GM18507 (cell line): ENCODE data around the gene ATP8A2.

ENCODE experiments used
- DNase-seq: peaks from one replicate; pipeline ENCODE4 v3.0.0; 2011; ENCODE audit warnings: low read depth; ENCODE audit not compliant: insufficient read length; ENCODE audit errors: extremely low spot score
- FAIRE-seq: peaks from 2 replicates; lab custom pipeline; 2011; peaks lifted over from hg19 to GRCh38; lab: Jason Lieb, UNC

The ATP8A2 gene

DNA sequence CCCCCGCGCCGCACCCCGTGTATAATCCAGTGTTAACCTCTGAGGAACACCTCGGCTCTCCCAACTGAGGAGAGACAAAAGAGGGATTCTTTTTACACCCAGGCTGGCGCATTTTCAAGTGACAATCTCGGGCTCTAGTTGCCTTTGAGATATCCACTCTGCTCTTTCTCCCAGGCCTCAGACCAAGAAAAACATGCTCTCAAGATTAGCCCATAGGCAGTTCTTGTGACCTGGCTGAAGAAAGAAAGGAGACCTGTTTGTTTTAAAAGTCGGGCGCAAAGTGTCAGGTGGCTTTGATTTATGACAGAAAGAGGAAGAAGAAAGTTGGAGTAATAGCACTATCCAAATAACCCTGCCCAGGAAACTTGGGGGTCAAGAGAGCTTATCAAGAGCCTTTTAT lies 652.8 kb downstream of the ATP8A2 start:
- no peak for DNase-seq
- FAIRE-seq = no peak

DNA sequence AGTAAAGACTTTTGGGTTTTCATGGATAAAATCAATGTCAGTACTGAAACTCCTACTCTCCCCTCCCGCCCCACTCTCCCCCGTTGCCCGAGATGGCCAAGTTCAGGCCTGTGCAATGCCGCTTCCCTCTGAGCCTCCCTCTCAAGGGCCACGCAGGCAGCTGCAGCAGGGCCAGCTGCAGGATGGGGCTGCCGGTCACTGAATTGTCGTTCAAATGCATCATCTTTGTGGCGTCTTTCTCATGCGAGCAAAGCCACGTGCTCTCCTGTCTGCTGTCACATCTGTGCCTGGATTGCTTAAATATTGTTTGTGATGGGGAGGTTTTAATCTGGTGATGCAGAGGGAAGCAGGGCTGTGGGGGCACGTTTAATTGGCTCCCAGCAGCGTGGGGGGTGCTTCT lies 653.4 kb downstream of the ATP8A2 start:
- no peak for DNase-seq
- no peak for FAIRE-seq

DNA sequence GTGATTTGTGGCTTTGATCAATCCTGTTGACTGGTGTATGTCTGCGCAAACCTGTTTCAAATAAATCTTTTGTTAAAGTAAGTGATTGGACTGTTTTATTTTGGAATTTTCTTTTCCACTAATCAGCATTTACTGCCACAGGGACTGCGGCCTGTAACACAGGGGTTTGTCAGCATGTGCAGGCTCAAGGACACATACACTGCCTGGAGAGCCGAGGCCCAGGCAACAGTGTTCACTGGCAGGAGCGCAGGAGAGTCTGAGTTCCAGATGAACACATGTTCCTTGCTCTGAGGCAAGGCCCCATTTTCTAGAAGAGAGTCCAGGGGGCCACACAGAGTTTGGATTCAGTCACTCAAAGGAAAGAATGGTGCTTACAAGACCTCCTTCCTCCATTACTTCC lies 654.0 kb downstream of the ATP8A2 start:
- no peak for FAIRE-seq
- no peak for DNase-seq

DNA sequence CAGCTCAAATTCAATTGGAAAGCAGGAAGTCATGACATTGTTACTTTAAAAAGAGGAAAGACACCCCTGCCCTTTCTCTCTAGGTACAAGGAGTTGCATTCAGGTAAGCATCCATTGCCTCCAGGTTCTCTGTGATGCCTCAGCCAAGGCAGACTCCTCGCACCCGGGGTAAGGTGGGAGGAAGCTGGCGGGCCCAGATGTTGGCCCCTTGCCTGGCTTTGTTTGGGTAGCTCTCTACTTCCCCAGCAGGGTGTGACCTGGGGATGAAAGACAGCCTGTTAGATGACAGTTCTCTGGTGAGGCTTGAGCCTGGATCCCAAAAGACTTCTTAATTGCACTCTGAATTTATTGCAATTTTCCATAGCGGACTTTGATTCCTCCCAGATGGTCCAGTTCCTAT lies 654.4 kb downstream of the ATP8A2 start:
- DNase-seq = no peak
- no peak for FAIRE-seq

DNA sequence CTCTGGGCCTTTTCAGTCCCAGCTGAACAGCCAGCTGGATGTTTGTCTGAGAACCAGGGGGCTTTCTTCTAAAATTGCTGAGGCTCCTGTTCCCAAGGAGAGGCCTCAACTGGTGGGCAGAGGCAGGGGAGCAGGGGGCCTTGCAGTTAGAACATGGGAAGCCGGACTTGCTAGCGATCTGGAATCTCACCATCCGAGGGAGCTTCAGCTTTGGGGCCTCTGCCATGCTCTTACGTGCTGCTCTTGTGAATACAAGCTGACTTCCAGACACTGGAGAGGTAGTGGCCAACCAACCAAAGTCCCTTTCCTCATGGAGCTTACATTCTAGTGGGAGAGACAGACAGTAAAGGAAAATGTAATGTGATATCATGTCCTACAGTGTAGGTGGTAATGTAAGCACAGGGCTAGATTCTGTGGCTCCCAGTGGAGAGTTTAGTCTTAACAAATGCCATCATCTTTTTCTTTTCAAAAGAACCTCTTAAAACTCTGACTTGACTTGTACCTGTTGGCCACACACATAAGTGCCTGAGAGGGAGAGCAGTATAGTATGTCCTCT lies 657.9 kb downstream of the ATP8A2 start:
- DNase-seq = no peak
- FAIRE-seq = no peak

DNA sequence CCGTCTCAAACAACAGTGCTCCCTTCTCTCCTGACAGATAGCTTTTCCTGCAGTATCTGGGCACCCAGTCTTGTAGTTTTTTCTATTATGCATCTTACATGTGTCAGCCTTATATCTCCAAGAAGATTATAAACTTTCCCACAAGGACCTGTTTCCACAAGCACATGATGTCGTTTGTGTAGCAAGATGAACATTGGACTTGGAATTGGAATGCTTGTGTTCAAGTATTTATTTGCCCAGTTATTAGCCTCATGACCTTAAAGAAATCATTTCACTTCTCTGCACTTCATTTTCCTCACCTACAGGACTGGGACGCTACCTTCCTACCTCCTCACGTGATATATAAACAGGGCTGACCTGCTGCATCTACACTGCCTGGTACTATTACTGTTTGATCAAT lies 658.6 kb downstream of the ATP8A2 start:
- DNase-seq = no peak
- no peak for FAIRE-seq

DNA sequence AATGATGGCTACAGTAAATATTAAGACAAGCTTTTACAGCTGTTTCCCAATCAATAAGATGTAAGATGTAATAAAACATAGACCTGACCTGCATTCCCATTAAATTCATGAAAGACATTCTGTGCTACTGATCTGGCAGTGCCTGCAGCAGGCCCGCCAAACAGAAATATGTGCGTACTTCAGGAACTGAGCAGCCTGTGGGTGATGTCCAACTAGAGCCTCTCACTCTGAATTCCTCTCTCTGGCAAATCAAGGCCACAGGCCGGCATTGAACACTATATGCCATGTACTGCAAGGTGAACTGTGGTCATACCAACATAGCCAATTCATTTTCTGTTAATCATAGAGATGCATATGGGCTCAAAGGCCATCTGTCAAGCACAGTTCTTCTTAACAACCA lies 662.2 kb downstream of the ATP8A2 start:
- DNase-seq (no peak), FAIRE-seq (no peak)

DNA sequence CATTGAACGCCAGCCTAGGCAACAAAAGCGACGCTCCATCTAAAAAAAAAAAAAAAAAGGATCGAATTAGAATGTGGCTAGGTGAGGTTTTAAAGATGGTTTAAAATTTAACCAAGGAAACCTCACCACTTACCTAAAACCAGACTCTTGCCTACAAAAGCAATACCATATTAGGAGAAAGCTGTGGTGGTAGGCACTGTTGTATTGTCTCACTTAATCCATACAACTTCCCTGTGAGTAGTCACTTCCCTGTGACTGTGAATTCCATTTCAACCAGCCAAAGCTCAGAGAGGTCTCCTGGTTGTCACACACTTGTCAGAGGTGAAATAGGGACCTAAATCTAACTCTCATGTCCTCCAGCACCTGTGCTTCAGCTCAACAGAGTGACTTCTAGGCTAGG lies 664.6 kb downstream of the ATP8A2 start:
- DNase-seq (no peak), FAIRE-seq (no peak)

DNA sequence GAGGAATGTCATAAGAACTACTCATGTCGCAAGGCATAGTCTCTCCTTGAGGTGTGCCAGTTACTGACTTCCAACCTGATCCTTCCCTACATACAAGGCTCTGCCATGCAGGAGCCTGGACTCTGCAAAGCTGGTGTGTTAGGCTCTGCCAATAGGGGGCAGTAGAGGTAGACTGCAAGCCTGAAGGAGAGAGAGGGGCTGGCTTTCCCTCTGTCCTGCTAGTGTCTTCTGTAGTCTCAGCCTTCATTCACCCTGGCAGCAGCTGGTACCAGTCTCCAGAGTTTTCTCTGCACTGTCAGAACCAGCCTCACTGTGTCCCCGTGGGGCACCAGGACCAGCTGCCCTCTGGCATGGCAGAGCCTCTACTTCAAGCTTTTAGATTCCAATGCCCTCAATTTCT lies 665.5 kb downstream of the ATP8A2 start:
- FAIRE-seq (no peak), DNase-seq (no peak)

DNA sequence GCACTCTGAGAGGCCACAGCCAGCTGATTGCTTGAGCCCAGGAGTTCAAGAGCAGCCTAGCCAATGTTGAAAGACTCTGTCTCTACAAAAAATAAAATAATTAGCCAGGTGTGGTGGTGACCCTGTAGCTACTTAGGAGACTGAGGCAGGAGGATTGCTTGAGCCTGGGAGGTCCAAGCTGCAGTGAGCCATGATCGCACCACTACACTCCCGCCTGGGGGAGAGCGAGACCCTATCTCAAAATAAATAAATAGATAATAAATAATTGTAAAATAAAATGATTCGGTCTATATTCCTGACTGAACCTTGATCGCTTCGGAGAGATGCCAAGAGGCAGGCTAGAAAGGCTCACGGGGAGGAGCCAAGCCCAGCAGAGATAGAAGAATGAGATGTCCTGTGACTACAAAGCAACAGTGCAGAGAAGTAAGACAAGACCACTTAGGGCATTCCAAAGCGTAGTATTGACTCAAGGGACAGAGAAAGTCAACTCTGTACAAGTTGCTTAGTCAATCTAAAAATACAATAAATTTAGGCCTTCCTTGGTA lies 667.2 kb downstream of the ATP8A2 start:
- no peak for FAIRE-seq
- DNase-seq = no peak

DNA sequence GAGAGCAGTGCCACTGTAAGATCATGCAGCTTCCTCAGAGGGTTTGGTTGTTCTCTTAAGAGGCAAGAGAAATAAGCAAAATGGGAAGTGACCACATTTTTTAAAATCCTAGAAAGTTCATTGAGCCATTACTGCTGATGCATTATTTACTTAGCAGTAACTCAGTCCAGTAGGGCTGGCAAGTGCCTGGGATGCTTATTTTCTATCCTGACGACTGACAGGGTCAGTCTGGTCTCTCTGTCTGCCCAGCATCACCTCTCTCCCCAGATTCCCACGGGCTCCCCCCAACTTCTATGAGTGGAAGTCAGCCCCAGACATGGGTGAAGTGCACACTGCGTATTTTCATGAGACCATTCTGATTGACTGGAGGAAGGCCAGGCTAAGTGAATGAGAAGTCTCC lies 669.7 kb downstream of the ATP8A2 start:
- DNase-seq (no peak), FAIRE-seq (no peak)

DNA sequence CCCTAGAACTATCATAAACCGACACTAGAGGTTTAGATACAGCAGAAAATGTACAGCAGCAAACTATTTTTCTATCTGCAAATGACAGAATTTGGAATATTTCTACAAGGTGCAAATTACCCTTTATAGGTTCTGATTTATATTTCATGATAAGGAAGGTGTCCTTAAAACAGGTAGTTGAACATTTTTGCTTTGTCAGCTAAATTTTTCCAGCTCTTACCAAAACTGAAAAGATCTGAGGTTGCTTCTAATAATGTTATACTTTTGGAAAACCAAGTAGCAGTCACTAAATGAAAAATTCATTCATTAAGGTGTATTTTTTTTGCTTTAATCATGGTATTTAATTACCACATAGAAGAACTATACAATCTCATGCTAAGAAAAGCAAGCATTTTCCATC lies 671.0 kb downstream of the ATP8A2 start:
- no peak for FAIRE-seq
- no peak for DNase-seq

DNA sequence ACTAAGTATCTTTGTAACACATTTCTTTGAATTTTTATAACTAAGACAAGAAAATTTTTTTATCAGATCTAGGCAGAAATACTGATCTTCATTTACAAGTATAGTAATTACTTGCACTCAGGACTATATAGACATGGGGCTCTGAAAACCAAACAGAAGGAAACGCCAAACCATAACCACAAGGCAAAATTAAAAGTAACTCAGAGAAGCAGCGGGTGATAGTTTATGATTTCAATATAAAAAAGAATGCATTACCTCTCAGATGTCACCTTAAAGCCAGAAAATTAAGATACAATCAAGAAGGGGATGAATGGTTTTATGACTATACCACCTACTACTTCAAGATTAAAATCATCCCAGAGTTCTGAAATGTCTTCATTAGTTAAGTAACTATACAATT lies 673.4 kb downstream of the ATP8A2 start:
- no peak for DNase-seq
- no peak for FAIRE-seq

DNA sequence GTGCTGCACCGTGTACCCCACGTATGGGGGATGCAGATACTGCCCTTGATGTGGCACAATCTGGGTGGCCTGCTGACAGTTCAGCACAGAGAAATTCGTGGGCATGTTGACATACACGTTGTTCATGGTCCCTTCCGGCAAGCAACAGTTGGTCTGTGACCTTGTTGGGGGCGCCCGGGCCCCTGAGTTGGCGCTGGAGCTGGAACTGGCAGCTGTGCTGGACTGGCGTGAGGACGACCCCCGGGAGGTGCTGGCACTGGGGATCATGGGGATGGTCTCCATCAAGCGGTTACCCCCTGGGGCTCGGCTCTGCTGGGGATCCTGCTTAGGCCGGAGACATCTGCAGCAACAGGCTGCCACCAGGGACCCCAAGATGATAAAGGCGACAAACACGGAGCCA lies 674.9 kb downstream of the ATP8A2 start:
- DNase-seq (no peak), FAIRE-seq (no peak)

DNA sequence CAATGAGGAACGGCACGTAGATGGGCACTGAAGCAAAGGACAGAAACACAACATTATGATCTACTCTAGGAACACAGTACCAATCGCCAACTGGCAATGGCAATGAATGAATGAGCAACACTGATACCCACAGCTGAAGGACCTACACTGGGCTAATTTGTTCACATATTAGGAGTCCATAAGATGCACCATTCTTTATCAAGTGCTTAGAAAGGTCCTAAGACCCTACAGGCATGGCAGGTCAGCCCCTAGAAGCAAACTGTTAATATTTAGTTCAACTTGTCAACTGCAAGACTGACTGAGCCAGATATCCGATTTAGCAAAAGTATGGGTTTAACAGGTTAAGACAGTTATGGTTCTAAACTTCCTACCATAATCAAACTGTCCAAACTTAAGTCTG lies 675.3 kb downstream of the ATP8A2 start:
- DNase-seq (no peak), FAIRE-seq (no peak)

DNA sequence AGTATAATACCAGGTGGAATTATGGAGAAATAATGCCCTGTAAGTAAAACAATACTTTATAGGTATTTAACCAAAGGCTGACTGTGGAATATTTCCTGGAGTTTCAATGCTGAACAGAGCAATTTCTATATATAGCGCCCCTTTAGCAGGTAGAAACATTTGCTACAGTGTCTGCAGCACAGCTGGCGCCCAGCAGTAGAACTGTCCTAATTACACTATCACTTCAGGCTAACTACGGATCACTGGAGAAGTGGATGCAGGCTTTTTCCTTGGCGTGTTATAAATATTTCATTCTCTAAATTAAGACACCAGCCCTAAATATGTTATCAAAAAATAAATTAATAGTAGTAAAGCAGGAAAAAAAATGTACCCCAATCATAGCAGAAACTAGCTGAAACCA lies 677.0 kb downstream of the ATP8A2 start:
- DNase-seq = no peak
- no peak for FAIRE-seq

DNA sequence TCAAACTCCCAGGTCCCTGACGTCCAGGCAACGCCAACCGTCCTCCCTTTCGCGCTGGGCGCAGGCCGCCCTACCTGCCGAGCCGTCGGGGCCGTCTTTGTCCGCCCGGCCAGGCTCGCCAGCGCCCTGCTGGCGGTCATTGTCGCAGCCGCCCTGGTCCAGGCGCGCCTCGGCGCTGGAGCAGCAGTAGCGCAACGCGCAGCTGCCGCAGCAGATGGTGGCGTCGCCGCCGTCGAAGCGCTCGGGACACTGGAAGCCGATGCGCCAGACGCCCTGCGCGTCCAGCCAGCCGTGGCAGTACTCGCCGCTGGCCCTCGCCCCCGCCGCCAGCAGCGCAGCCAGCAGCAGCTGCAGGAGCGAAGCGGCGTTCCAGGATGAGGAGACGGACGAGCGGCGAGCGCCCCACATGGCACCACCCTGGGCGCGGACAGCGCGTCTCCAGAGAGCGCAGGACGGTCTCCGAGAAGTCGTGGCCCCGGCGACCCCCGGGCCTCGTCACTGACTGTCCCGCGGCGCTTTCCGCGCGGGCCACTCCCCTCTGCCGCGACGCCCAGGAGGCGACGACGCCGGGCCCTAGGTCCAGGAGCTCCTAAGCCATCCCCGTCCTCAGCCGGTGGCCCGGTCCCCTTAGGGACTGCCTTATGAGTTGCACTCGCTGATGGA lies 678.9 kb downstream of the ATP8A2 start:
- FAIRE-seq (no peak), DNase-seq (no peak)

DNA sequence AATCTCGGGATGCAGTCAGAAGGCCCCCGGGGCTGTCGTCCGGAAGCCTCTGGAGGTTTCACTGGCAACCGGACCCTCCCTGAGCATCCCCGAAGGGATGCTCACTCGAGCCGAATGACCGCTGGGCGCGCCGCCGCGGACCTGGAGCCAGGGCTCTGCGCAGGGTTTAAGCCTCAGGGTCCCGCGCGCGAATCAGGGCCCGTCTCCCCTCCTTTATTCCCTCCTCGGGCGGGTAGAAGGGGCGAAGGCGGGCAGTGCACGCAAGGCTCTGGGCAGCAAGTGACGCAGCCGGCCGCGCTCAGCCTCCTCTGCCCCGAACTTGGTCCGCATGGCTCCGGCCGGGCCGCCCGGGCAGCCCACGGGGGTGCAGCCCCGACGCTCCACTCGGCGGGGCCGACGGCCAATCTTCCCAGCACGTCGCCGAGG lies 679.5 kb downstream of the ATP8A2 start:
- no peak for DNase-seq
- no peak for FAIRE-seq

DNA sequence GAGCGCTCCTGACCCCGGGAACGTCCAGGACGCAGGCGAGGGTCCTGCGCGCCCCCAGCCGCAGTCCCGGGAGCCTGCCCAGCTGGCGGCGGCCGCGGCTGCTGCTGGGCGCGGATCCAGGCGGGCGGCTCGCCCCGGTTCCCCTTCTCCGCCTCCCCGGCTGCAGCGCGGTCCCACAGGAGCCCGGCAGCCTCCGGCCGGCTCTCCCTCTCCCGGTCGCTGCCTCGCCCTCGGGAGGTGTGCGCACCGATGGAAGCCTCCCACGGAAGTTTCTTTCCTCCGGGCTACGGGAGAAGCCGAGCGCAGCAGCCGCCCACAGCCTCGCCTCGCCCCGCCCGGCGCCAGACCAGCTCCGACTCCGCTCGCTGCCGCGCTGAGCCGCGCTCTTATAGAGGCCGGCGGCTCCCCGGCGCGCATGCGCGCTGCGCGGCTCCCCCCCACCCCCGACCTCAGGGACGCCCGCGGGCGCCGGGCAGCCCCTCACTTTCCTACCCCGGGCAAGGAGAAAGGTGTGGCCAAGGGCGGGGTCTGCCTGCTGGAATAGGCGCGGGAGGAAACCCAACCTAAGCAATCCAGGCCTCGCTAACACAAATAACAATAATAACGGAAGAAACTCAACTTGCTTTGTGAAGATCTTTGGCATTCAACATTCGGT lies 680.0 kb downstream of the ATP8A2 start, which contains the start of gene SHISA2:
Gene SHISA2 (minus strand): TSS at position 360 of the 655 bp plus-strand sequence. CDS start 1,041 bp downstream, outside the sequence.
- FAIRE-seq (no peak), DNase-seq (no peak)

DNA sequence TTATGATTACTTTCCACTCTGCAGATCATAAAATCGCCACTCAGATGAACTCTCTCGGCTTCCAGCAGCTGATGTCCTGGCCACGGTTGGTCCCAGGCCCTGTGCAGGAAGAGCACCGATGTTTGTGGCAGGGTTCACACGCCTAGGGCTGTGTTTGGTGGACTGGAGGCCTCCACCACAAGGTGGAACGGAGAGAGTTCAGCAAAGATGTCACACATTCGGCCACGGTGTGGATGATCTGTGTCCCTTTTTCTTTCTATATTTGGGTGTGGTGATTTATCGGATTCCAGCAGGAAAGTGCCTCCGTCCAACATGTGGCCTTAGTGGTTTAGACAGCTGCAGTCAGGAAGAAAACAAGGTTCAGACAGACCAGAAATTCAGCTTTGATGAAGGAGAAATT lies 680.6 kb downstream of the ATP8A2 start:
- no peak for DNase-seq
- no peak for FAIRE-seq

DNA sequence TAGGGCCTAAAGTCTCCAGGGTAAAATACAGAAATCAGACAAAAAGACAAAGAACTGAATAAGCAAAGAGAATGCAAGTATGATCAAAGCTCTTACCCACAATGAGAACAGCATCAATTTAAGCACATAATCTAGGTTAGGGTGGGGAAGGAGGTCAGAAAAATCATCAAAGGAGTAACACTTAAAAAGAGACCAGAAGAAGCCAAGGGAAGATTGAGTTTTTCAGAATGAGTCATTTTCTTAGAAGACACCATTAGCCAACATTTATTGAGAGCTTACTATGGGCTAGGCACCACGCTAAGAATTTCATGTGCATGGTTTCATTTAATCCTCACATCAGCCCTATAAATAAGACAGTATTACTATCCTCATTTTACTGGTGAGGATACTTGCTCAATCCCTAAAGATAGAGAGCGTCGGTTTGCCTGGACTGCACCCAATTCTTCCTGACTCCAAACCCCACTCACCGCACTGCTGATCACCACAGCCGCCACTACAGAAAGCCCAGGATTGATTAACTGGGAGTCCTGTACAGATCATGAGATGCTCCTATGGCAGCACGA lies 681.7 kb downstream of the ATP8A2 start:
- DNase-seq = no peak
- FAIRE-seq = no peak
